ENCODE data around the gene JADE2. TPM values are rescaled to one million over a fixed set of nuclear protein-coding genes. Genes with fewer than 3 reads are reported as not detected.

JADE2 gene
- total and polyA plus RNA-seq, 2 donors (not counting 3 experiments of a cell fraction or from before 2014, with no cell fraction given): 11.6 to 31.1 TPM

GRCh38 chr5:134556994-134557393 is 31.5 kb downstream of the JADE2 start:
- TF ChIP-seq GATA2 (IDR thresholded peaks at IDR 0.05; ENCODE audit: insufficient read depth, insufficient read length, low read depth, low read length) (no peak), CTCF (IDR thresholded peaks at IDR 0.05; ENCODE audit: extremely low read depth in 1 of 2, insufficient read depth in 1 of 2, low read depth in 1 of 2, low read length in 2 of 2) (no peak), EZH2 (IDR thresholded peaks at IDR 0.05; ENCODE audit: borderline replicate concordance, low read depth, low read length, severe bottlenecking) (no peak), JUN (IDR thresholded peaks at IDR 0.05; ENCODE audit: borderline replicate concordance, insufficient read depth, insufficient read length, low read depth) (no peak)
- Histone ChIP-seq H3K4me1 (ENCODE audit: control insufficient read depth, extremely low read depth, insufficient read depth, low read length) (peaks cover 54% of the 10 kb centered on the region), H3K36me3 (ENCODE audit: control insufficient read depth in 2 of 2, extremely low read depth in 1 of 2, insufficient read depth in 2 of 2, low read length in 2 of 2) (peaks cover 0 to 13% of the 10 kb centered on the region in 2 experiments), H3K79me2 (ENCODE audit: control insufficient read depth, insufficient read depth, low read length) (no peaks in the 10 kb centered on the region), H2AFZ (ENCODE audit: low read depth, low read length) (no peak overlapping the region), H3K27ac (ENCODE audit: insufficient read depth, low read depth, low read length) (no peak overlapping the region), H3K27me3 (ENCODE audit: control insufficient read depth in 2 of 2, insufficient read depth in 2 of 2, low read length in 2 of 2) (no peaks in the 10 kb centered on the region), H3K4me2 (ENCODE audit: insufficient read depth, low read length) (no peak overlapping the region), H3K9ac (replicated peaks; ENCODE audit: extremely low read depth, insufficient read depth, low read length) (no peak overlapping the region), H3K9me1 (replicated peaks; ENCODE audit: control insufficient read depth, extremely low read depth, insufficient read depth, low read length) (no peaks in the 10 kb centered on the region), H3K4me3 (replicated peaks in 1 of 3; ENCODE audit: insufficient read depth in 1 of 3, low read depth in 1 of 3, low read length in 3 of 3) (no peak overlapping the region), H3K9me3 (replicated peaks; ENCODE audit: control insufficient read depth, insufficient read depth, low read length) (no peaks in the 10 kb centered on the region), H4K20me1 (replicated peaks; ENCODE audit: control insufficient read depth, extremely low read depth, insufficient read depth, low read length) (no peaks in the 10 kb centered on the region)
- FAIRE-seq: no peak
- dilution Hi-C loops (cut with MboI; ENCODE audit: extremely low pct_ligation_motif_present, low sequenced_read_pairs): no loop called here
- intact Hi-C loops (cut with micrococcal nuclease): loop anchor here (1.0 kb wide), 1 partner anchor 30 kb away; no protein-coding TSS in a partner anchor
- BruUV-seq (replicated peaks): no TSS peak
- ChIA-PET POLR2A (interaction anchor here (2.2 kb wide), 1 partner anchor 12 kb away, joined by 11 read pairs; no protein-coding TSS in a partner anchor), CTCF (no interaction called here)
- DNase-seq (ENCODE audit: low read depth, low spot score): no peak

- CTCF ChIA-PET: interaction anchor here (3.0 to 4.9 kb wide), 3 partner anchors 12 to 33 kb away, joined by 12 to 112 read pairs (median 26); partner anchors contain the start of gene JADE2
- Histone ChIP-seq H3K9me1 (replicated peaks; ENCODE audit: control insufficient read depth, extremely low read depth, insufficient read depth, low read length) (no peaks in the 10 kb centered on the region), H3K27me3 (ENCODE audit: control insufficient read depth in 2 of 2, insufficient read depth in 2 of 2, low read length in 2 of 2) (no peaks in the 10 kb centered on the region), H3K27ac (ENCODE audit: insufficient read depth, low read depth, low read length) (no peak overlapping the region), H3K79me2 (ENCODE audit: control insufficient read depth, insufficient read depth, low read length) (no peaks in the 10 kb centered on the region), H2AFZ (ENCODE audit: low read depth, low read length) (no peak overlapping the region), H3K4me1 (ENCODE audit: control insufficient read depth, extremely low read depth, insufficient read depth, low read length) (peaks cover 40% of the 10 kb centered on the region), H3K9me3 (replicated peaks; ENCODE audit: control insufficient read depth, insufficient read depth, low read length) (no peaks in the 10 kb centered on the region), H3K9ac (replicated peaks; ENCODE audit: extremely low read depth, insufficient read depth, low read length) (no peak overlapping the region), H3K4me2 (ENCODE audit: insufficient read depth, low read length) (no peak overlapping the region), H4K20me1 (replicated peaks; ENCODE audit: control insufficient read depth, extremely low read depth, insufficient read depth, low read length) (no peaks in the 10 kb centered on the region), H3K36me3 (ENCODE audit: control insufficient read depth in 2 of 2, extremely low read depth in 1 of 2, insufficient read depth in 2 of 2, low read length in 2 of 2) (peaks cover 0 to 19% of the 10 kb centered on the region in 2 experiments), H3K4me3 (replicated peaks in 1 of 3; ENCODE audit: insufficient read depth in 1 of 3, low read depth in 1 of 3, low read length in 3 of 3) (no peak overlapping the region)
- dilution Hi-C loops (cut with MboI; ENCODE audit: extremely low pct_ligation_motif_present, low sequenced_read_pairs): no loop called here
- TF ChIP-seq FOS (IDR thresholded peaks at IDR 0.05; ENCODE audit: borderline replicate concordance, insufficient read depth, low read length) (no peak), POLR2AphosphoS5 (IDR thresholded peaks at IDR 0.05; ENCODE audit: insufficient read depth, low read depth, low read length) (no peak), CTCF (IDR thresholded peaks at IDR 0.05; ENCODE audit: extremely low read depth in 1 of 2, insufficient read depth in 1 of 2, low read depth in 1 of 2, low read length in 2 of 2) (no peak), MYC (IDR thresholded peaks at IDR 0.05; ENCODE audit: low read depth, low read length) (no peak), JUN (IDR thresholded peaks at IDR 0.05; ENCODE audit: borderline replicate concordance, insufficient read depth, insufficient read length, low read depth) (no peak), EZH2 (IDR thresholded peaks at IDR 0.05; ENCODE audit: borderline replicate concordance, low read depth, low read length, severe bottlenecking) (no peak), GATA2 (IDR thresholded peaks at IDR 0.05; ENCODE audit: insufficient read depth, insufficient read length, low read depth, low read length) (no peak), MAX (IDR thresholded peaks at IDR 0.05; ENCODE audit: insufficient read depth, insufficient read length) (no peak), POLR2A (IDR thresholded peaks at IDR 0.05; ENCODE audit: low read depth, low read length) (no peak)
- POLR2A ChIA-PET: interaction anchor here (0.6 kb wide), 1 partner anchor 84 kb away, joined by 5 read pairs; no protein-coding TSS in a partner anchor
- FAIRE-seq: no peak
- no peak for DNase-seq (ENCODE audit: low read depth, low spot score)
- no TSS peak for BruUV-seq (replicated peaks)
- intact Hi-C loops (cut with micrococcal nuclease): no loop called here
These were observed 34.2 kb downstream of the JADE2 start for GRCh38 chr5:134559672-134560071.
